SK-N-SH (cell line): Measurements from ENCODE around the gene FLG.

Experiments
- EZH2phosphoT487 ChIP-seq: fragments of 200-600 bp; sonication (generic); IDR thresholded peaks from 2 replicates; pipeline ENCODE4 v1.6.1; 2017; ENCODE audit warnings: low read depth, mixed run types, mild to moderate bottlenecking, antibody characterized with exemption, moderate library complexity, borderline replicate concordance
- MAX ChIP-seq: IDR thresholded peaks from 2 replicates; pipeline ENCODE4 v1.4.0; 2012; ENCODE audit warnings: low read depth
- PBX3 ChIP-seq: IDR thresholded peaks from 2 replicates; pipeline ENCODE4; 2012
- POLR2AphosphoS5 ChIP-seq: IDR thresholded peaks from 2 replicates; pipeline ENCODE4 v1.6.1; 2012; ENCODE audit warnings: low read depth, low read length

- TF ChIP-seq PBX3 (no peak), MAX (no peak), POLR2AphosphoS5 (no peak), EZH2phosphoT487 (no peak)
Measured at GRCh38 chr1:152372672-152373071, 47.6 kb upstream of the FLG start.
